ENCODE results near the gene SSBP3.

GRCh38 chr1:54367613-54368012 lies 38.6 kb downstream of the SSBP3 start:
- TF ChIP-seq NR3C1 (CRISPR knock-in tag; conservative IDR thresholded peaks at IDR 0.05; ENCODE audit: low read depth) (no peak), JUN (CRISPR knock-in tag; IDR thresholded peaks at IDR 0.05) (no peak), CTCF (IDR thresholded peaks at IDR 0.05) (no peak), PRDM15 (CRISPR knock-in tag; IDR thresholded peaks at IDR 0.05) (no peak), ZNF396 (CRISPR knock-in tag; IDR thresholded peaks at IDR 0.05; ENCODE audit: borderline replicate concordance) (no peak), ATF2 (CRISPR knock-in tag; IDR thresholded peaks at IDR 0.05; ENCODE audit: borderline replicate concordance, low read depth) (no peak), CREB1 (CRISPR knock-in tag; IDR thresholded peaks at IDR 0.05) (no peak), MAX (CRISPR knock-in tag; IDR thresholded peaks at IDR 0.05) (no peak), ATF6 (CRISPR knock-in tag; IDR thresholded peaks at IDR 0.05) (no peak), E2F4 (CRISPR knock-in tag; IDR thresholded peaks at IDR 0.05; ENCODE audit: borderline replicate concordance, low read depth) (no peak), FOXK1 (CRISPR knock-in tag; IDR thresholded peaks at IDR 0.05) (no peak), PREB (CRISPR knock-in tag; IDR thresholded peaks at IDR 0.05; ENCODE audit: borderline replicate concordance) (no peak), ZNF281 (CRISPR knock-in tag; IDR thresholded peaks at IDR 0.05) (no peak), ZNF317 (CRISPR knock-in tag; IDR thresholded peaks at IDR 0.05; ENCODE audit: borderline replicate concordance, low read depth) (no peak)

Measured in WTC11 (cell line).